A549 treated with CpdA at 1 μM for 4 hours (cell line): ENCODE data around the gene HTR1D. TPM values are rescaled to one million over a fixed set of nuclear protein-coding genes. Genes with fewer than 3 reads are reported as not detected.

Experiments
- total RNA-seq: library from RNA; stranded (reverse); fragments of 200-300 nt; extraction: Qiagen RNA extraction; gene quantifications from 5 replicates; pipeline ENCODE4 v1.2.3, GENCODE V29; 2022; ENCODE audit warnings: low read depth

Gene HTR1D, protein sequence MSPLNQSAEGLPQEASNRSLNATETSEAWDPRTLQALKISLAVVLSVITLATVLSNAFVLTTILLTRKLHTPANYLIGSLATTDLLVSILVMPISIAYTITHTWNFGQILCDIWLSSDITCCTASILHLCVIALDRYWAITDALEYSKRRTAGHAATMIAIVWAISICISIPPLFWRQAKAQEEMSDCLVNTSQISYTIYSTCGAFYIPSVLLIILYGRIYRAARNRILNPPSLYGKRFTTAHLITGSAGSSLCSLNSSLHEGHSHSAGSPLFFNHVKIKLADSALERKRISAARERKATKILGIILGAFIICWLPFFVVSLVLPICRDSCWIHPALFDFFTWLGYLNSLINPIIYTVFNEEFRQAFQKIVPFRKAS
- total RNA-seq = 10.1 to 13.5 TPM (median 11.0 TPM) in 5 replicates

DNA sequence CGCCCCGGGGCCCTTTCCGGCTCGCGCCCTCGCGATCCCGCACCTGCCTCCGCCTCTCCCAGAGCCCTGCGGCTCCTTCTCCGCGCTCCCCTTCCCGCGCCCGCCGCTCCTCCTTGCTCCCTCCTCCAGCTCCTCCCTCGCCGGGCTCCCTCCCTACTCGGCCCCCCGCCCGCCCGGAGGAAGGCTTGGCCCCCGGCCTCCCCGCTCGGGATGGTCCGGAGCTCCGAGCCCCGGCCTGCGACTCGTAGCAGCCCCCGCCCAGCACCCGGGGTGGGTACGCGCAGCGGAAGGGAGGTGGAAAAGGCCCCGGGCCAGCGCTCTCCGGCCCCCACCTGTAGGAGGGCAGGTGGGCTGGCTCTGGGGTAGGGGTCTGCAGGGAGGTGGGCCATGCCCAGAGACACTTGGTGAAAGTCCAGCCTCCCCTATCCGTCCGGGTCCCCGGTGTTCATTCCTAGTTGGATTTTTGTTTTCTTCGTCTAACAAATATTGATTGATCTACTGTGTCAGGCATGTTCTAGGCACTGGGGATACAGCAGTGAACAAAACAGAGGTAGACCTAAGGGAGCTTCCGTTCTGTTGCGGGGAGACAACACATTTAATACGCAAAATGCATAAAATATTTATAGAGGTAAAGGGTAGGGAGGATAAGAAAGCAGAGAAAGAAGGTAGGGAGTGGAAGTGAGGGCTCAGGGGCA, at the start of gene HTR1D:
Gene HTR1D (minus strand): TSS at position 82 of the 695 bp plus-strand sequence. CDS start 23,283 bp downstream, outside the sequence.

DNA sequence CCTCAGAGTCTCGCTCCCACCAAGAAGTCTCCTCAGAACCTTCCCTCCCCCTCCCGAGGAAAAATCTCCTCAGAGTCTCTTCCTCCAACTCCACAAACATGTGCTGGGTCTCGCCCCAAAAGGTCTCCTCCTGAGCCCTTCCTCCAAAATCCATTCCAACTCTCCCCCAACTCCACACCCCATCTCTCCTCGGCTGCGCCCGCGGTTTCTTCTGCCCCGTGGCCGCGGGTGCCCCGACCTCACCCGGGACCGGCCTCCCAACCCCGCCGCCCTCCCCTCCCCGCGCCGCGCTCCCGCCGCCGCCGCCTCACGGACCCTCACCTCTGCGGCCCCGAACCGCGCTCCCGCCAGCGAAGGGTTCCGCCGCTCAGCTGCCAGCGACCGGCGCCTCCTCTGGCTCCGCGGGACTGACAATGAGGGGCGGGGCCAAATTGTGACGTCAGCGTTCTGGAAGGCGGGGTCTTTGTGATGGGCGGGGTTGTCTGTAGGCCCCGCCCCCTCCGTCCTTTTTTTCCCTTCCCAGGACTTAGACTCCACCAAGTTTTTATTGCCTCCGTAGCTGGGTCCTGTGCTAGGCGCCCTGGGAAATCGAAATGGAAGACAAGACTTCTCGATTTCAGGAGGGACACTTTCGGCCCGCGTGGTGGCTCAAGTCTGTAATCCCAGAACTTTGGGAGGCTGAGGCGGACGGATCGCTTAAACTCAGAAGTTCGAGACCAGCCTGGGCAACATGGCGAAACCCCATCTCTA, 48.7 kb downstream of the HTR1D start, which contains the start of gene LUZP1:
Gene LUZP1 (minus strand): TSS at position 412 of the 750 bp plus-strand sequence.

Other genes with a start within 250 kb of the HTR1D start
- gene LACTBL1, start 244.6 kb downstream of the HTR1D start, total RNA-seq = not detected in 5 replicates
- gene TEX46, start 201.7 kb downstream of the HTR1D start, total RNA-seq = 0.13 TPM in 1 of 5 replicates, not detected in the others
- gene KDM1A, start 198.0 kb downstream of the HTR1D start, total RNA-seq = 71.2 to 80.4 TPM (median 79.0 TPM) in 5 replicates
- 18.6 to 25.9 TPM (median 21.2 TPM) in 5 replicates for gene LUZP1, start 48.6 kb downstream of the HTR1D start, total RNA-seq
- 154 to 221 TPM (median 170 TPM) in 5 replicates for gene HNRNPR, start 126.8 kb upstream of the HTR1D start, total RNA-seq
- 5.1 to 6.2 TPM (median 5.4 TPM) in 5 replicates for gene ZNF436, start 152.3 kb upstream of the HTR1D start, total RNA-seq
- 0.17 to 0.42 TPM (median 0.29 TPM) in 5 replicates for gene TCEA3, start 207.2 kb upstream of the HTR1D start, total RNA-seq